GM18870 (cell line): ENCODE measurements around the gene UBAP1L.
"Not testable (repeated sequence)": the region's sequence is repeated elsewhere in the genome, so short reads cannot be mapped to it uniquely, and the experiment has no call there.

Experiments
- ATAC-seq: cut with Tn5 transposase; IDR thresholded peaks from one replicate; pipeline ENCODE4 v1.9.1; 2021; ENCODE audit warnings: moderate library complexity; ENCODE audit not compliant: unreplicated experiment

The UBAP1L gene

DNA sequence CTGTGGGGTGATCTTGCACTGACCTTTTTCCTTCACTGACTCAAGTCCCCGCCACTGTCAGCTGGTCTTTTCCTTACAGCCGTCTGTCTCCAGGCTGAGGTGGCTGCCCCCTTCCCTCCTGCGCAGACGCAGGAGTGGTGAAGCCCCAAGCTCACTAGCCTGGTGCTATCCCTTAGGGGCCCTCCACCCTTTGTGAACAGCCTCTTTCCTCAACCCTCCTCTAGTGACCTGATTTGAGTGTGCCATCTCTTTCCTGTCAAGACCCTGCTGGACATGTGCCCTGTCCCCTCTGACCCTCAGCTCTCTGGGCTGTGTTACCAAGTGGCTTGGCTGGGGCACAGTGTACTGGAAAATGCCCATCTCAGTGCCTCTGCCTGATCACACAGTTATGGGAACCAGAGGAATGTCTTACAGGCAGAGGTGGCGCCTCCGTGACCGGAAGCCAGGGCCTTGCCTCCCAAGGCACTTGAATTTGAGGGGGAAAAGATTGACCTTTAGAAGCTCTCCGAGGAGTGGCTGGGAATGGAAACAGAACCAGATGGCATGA lies 29.7 kb downstream of the UBAP1L start:
- no peak for ATAC-seq

DNA sequence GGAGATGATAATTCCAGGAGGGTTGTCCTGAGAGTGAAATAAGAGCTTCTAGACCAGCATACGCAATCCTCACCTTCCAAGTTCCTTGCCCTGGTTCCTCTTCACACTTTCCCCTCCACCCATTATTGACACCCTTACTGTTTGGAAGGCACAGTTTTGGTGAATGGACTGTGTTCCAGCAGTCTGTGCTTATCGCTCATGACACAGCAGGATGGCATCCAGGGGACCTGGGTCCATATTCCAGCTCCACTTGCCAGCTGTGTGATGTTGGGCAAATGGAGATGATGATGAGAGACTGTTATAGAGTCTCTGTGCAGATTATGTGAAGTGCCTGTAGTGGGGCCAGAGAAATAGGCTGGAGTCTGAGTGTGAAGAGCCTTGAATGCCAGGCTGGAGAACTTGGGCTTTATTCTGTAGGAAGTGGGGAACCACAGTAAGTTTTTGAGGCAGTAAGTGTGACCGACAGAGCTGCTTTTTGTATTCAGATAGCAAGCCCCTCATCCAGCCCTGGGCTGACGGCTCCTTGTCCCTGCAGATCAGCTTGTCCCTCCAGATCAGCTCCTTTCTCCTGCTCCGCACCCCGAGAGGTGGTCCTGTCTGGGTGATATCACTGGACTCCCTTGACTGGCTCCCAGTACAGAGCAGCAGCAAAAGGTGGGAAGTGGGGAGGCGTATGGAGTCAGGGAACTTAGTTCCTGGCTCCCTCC lies 30.3 kb downstream of the UBAP1L start:
- ATAC-seq: no peak

DNA sequence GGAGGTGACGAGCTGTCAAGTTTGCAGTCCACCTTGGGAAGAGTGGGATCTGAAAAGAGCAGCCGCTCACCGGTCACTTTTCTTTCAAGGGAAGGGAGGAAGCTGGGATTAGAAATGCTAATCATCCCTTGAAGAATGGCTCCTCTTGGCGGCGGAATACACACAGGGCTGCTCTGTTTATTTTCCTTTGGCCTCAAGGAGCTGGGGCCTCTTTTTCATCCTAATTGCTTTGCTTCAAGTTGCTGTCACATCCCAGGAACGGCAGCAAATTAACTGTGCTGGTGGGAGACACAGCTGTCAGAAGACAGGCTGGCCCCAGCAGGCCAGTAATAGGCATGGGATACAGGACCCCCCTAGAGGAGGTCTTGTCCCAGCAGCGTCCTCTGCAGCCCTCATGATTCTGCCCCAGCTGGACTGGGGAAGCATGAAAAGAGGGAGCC lies 31.7 kb downstream of the UBAP1L start:
- ATAC-seq: no peak

DNA sequence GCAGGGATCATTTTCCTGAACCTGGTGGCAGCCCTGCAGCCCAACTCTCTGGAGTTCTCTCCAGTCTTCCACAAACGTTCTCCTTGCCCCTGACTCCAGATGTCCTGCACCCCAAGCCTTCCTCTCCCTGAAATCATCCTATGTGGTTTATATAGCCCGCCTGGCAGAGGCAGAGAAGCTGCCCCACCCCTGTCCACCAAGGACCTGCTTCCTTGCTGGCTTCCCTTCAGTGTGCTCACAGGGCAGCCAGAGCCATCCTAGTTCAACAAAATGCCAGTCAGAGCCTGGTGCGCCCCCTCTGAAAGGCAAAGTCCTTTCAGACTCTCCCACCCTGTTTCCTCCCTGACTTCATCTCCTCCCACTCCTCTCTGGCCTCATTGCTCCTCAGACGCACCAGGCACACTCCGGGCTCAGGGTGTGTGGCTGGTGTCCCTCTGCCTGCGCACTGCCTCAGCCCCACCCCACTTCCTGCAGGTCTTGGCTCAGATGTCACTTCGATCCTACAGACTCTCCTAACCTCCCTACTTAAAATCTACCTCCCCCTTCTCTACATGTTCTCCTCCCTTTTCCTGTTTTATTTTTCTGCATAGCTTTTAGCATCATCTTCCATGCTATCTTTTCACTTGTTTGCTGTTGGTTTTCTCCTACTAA lies 32.6 kb downstream of the UBAP1L start:
- no peak for ATAC-seq

DNA sequence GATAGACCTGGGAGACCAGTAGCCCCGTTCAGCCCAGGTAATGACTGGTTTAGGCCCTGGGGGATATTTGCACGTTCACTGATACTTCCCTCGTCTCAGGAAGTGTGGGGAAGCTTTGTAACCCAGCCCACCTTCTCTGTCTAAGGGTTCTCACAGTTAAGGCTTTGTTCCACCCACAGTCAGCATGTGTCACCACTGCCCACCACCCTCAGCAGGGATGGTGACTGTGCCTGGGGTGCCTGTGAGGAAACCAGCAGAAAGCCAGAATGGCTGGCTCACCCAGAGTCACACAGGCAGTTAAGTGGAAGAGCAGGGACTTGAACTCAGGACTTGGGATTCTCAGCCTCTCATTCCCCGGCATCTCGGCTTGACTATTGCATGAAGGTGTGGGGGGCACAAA lies 33.2 kb downstream of the UBAP1L start:
- no peak for ATAC-seq

DNA sequence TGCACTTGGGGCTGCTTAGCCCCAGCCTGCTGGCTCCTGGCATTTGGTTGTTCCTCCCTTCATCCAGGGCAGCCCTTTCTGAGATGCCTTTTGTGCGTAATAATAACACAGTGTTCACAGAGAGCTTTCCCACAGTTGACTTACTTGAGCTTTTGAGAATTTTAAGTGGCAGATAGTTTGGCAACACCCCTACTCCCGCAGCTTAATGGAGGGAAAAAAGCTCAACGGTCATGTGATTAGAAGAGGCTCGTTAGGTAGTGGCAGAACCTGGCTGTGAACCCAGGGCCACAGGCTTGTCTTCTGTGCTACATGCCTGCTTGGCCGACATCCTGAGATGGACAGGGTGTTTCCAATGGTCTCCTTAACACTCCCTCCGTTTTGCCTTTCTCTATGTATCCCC lies 33.7 kb downstream of the UBAP1L start:
- no peak for ATAC-seq

DNA sequence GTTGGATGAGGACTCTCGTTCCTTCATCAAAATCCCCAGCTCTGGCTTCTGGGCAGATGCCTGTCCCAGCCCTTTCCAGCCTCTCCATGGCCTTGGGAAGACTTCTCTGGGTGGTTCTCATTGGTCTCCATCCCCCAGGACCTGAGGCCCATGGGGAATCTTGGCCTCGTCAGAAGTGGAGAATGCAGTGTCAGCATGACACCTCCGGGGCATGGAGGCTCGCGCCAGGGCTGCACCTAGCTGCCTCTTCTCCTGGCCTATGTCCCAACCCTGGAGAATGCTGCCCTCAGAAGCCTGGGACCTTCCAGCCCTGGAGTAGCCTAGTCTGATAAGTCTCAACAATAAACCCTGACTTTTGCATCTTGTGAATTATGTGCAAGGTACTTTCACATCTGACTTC lies 35.4 kb downstream of the UBAP1L start:
- ATAC-seq: no peak

DNA sequence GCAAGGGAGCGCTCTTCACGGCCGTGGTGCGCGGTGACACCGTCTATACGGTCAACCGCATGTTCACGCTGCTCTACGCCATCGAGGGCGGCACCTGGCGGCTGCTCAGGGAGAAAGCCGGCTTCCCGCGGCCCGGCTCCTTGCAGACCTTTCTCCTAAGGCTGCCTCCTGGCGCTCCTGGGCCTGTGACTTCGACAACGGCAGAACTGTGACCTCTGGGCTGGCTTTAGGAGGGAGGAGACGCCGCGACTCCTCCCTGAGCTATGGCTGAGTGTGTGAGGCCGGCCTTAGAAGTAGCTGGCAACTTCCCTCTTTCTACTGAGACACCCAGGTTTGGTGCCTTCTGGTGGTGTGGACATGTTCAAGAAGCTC lies 37.0 kb downstream of the UBAP1L start:
- ATAC-seq: no peak

DNA sequence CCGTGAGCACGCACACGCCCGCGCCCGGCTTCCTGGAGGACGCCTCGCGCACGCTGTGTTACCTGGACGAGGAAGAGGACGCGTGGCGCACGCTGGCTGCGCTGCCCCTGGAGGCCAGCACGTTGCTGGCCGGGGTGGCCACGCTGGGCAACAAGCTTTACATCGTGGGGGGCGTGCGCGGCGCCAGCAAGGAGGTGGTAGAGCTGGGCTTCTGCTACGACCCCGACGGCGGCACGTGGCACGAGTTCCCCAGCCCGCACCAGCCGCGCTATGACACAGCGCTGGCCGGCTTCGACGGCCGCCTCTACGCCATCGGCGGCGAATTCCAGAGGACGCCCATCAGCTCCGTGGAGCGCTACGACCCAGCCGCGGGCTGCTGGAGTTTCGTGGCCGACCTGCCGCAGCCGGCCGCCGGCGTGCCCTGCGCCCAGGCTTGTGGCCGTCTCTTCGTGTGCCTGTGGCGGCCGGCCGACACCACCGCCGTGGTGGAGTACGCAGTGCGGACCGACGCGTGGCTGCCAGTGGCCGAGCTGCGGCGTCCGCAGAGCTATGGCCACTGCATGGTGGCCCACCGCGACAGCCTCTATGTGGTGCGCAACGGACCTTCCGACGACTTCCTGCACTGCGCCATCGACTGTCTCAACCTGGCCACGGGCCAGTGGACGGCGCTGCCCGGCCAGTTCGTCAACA lies 37.6 kb downstream of the UBAP1L start:
- ATAC-seq: no peak

DNA sequence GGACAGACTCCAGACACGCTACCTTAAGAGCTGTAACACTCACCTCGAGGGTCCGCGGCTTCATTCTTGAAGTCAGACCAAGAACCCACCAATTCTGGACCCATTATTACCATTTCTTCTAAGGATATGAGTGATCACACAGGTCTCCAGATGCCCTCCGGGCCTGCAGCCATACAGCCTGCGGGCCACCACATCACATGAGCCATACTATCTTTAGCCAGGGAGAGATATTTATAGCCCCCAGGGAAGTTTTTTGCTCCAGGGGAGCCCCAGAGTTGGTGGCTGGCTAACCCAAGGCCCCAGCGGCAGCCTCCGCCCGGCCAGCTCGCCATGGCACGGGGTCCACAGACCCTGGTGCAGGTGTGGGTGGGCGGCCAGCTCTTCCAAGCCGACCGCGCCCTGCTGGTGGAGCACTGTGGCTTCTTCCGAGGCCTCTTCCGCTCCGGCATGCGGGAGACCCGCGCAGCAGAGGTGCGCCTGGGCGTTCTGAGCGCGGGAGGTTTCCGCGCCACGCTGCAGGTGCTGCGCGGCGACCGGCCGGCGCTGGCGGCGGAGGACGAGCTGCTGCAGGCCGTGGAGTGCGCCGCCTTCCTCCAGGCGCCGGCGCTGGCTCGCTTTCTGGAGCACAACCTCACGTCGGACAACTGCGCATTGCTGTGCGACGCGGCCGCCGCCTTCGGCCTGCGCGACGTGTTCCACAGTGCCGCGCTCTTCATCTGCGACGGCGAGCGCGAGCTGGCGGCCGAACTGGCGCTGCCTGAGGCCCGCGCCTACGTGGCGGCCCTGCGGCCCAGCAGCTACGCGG lies 38.3 kb downstream of the UBAP1L start, which contains the start of gene KBTBD13:
TSS of gene KBTBD13 (plus strand) at position 261 of the 805 bp plus-strand sequence. CDS start at position 331, 70 bp downstream.
- no peak for ATAC-seq

DNA sequence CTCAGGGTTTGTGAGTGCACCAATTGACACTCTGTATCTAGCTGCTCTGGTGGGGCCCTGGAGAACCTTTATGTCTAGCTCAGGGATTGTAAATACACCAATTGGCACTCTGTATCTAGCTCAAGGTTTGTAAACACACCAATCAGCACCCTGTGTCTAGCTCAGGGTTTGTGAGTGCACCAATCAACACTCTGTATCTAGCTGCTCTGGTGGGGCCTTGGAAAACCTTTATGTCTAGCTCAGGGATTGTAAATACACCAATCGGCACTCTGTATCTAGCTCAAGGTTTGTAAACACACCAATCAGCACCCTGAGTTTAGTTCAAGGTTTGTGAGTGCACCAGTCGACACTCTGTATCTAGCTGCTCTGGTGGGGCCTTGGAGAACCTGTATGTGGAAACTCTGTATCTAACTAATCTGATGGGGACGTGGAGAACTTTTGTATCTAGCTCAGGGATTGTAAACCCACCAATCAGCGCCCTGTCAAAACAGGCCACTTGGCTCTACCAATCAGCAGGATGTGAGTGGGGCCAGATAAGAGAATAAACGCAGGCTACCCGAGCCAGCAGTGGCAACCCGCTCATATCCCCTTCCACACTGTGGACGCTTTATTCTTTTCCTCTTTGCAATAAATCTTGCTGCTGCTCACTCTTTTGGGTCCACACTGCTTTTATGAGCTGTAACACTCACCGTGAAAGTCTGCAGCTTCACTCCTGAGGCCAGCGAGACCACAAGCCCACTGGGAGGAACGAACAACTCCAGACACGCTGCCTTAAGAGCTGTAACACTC lies 39.2 kb downstream of the UBAP1L start:
- ATAC-seq: not testable (repeated sequence)

DNA sequence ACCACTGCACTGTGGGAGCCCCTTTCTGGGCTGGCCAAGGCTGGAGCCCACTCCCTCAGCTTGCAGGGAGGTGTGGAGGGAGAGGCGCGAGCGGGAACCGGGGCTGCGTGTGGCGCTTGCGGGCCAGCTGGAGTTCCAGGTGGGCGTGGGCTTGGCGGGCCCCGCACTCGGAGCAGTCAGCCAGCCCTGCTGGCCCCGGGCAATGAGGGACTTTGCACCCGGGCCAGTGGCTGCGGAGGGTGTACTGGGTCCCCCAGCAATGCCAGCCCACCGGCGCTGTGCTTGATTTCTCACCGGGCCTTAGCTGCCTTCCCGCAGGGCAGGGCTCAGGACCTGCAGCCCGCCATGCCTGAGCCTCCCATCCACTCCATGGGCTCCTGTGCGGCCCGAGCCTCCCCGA lies 40.1 kb downstream of the UBAP1L start:
- ATAC-seq: not testable (repeated sequence)

DNA sequence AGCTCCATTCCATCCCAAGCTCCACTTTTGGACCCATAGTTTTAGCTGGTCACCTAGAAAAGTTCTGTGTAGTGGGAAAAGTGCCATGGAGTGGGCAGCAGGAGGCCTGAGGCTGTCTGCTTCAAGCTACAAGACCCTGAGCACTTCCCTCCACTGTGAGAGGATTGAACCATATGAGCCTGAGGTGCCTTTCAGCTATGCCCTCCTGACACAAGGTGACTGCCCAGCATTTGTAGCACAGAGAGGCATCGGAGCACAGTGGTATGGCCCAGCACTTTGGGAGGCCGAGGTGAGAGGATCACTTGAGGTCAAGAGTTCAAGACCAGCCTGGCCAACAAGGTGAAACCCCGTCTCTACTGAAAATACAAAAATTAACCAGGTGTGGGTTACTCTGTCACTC lies 42.4 kb downstream of the UBAP1L start:
- no peak for ATAC-seq

DNA sequence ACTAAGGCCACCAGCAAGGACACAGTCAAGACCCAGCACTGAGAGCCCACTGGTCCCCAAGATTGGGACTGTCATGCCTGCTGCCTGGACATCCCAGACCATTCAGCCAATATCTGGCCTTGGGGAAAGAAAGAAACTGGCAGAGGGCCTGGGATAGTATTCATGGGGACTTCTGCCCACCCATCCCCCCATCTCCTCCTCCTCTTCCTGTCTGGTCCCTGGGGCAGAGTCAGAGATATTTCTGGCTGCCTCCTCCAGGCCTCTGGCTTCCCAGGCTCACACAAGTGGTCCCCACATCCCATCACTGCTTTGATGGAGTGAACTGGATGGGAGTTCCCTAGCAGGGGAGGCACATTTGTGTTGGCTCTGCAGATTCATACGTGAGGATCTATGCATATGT lies 43.0 kb downstream of the UBAP1L start:
- no peak for ATAC-seq

DNA sequence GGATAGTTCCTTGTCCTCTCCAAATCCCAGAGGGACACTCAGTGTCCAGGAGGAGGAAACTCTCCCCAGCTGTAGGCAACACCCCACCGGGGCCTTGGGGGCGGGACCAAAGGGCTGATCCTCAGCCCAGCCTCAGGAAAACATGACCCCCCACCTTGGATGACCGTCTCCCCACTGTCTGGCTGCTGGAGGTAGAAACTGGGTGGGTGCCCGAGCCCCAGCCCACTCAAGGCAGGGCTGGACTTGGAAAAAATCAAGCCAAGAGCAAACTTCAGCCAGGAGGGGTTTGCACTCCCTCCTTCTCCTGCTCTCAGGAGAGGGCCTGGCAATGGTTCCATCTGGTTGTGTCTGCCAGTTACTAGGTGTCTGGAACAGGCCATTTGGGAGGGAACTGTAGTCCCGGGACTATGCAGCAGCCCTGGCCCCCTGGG lies 43.6 kb downstream of the UBAP1L start:
- ATAC-seq: no peak

DNA sequence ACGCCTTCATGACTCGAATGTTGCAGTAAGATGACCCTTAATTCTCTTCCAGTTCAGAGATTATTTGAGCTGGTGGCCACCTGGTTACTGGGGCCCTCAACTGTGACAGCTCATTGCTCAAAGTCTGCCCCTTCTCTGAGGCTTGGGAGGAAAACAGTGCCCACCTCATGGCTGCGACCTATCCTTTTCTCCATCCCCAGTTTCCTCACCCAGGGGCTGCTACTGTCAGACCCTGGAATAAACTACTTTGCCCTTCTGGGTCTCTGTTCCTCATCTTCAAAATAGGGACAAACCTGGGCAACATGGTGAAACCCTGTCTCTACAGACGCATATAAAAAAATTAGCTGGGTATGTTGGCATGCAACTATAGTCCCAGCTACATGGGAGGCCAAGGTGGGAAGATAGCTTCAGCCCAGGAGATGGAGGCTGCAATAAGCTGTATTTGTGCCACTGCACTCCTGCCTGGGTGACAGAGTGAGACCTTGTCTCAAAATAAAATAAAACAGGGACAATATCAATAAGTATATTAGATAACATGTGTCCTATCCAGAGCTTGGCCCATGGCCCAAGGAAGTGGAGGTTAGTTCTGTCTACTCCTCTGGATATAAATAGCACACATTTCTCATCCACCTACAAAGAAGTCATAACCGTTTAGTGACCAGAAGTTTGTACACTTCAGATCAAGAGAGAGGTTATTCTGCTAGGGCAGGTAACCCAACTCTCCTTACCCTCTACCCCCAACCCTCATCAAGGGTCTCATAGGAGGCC lies 45.0 kb downstream of the UBAP1L start:
- ATAC-seq: no peak

DNA sequence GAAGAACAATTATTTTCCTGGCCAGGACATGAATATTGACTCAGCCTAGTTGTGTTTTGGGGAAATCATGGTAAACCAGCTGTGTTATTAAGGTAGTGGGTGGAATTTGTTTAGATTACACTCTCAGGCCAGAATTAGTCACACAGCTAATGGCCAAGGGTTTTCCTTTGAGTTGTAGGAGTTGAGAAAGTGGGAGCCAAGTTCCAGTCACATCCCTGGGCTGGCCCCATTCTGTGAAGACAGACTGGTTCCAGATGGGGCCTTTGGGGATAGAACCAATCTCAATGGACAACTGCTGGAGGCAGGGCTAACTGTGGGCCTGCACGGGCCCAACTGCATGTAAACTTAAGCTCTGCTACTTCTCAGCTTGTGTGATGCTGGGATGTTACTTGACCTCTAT lies 45.8 kb downstream of the UBAP1L start:
- ATAC-seq: no peak

DNA sequence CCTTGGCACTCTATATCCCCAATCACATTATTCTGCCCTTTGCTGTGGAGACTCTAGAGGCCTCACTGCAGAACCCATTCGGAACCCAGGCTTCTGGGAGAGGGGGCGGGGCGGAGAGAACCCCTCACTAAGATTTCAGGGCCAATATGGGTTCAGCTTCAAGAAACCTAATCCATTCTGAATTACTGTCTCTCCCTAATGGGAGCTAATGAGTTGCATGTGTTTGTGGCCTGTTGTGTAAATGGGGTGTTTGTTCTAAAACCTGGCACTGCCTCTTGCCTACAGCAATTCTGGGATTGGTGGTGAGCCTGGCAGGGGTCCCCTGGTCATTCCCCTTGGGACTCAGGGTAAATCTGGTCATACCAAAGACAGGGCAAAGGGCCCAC lies 46.6 kb downstream of the UBAP1L start:
- no peak for ATAC-seq

DNA sequence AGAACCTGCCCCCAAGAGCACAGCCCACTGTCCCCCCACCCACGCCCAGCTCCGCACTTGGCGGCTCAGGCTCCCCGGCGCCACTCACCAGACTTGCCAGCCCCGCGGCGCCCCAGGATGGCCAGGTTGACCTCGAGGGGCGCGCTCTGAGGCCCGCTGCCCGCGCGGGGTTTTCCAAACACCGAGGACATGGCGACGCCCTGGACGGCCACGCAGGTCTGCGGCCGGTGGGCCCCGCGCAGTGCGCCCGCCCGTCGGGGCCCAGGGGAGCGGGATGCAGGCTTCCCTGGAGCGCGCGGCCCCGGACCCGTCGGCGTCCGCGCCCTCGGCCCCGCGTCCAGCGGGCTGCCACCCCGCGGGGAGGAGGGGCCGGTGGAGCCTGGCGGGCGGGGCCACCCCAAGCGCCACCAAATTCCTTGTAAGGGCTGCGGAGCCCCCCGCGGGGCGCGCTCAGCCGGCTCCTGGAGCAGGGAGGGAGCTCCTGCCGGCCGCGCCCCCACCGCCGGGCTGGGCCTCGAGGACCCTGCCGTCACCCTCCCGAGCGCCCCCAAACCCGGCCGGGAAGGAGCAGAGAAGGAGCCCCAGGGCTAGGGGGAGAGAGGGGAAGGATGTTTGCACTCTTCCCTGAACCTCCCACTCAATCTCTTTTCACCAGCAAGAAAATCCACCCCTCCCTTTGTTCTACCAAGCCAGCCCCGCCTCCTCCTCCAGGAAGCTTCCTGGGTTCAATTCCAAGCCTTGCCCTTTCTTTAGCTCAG lies 47.2 kb downstream of the UBAP1L start, which contains the start of gene RASL12:
TSS of gene RASL12 (minus strand) at position 347 of the 758 bp plus-strand sequence. CDS start at position 191, 156 bp downstream.
- ATAC-seq: no peak
